ENCODE results near the gene ABHD1. TPM values are rescaled to one million over a fixed set of nuclear protein-coding genes. Genes with fewer than 3 reads are reported as not detected.

ABHD1 gene
- total and polyA plus RNA-seq, 8 donors = 0.26 to 0.99 (median 0.34) TPM; not detected in 1

DNA sequence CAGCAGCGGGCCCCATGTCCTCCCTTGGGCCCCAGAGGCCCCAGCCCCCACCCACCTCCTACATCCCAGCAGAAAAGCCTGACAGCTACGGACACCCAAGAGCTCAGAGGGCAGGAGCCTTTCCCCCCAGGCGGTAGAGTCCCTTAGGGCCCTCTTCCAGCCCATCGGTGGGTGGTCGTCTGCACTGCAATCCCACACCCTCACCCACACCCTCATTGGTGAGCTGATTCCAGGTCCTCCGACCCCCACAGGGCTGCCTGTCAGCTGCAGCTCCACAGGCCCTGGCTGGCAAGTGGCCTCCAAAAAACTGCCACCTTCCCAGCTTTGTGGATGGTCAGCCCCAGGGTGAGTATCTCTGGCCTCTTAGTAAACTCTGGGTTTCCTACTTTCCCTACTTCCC, 35.7 kb downstream of the ABHD1 start:
- ATAC-seq (no peak), FAIRE-seq (no peak), DNase-seq (no peak)
- Histone ChIP-seq H3K4me3 (no peak overlapping the region), H3K36me3 (no peaks in the 10 kb centered on the region), H3K27me3 (no peaks in the 10 kb centered on the region), H3K4me1 (no peaks in the 10 kb centered on the region), H3K27ac (no peak overlapping the region), H3K9me3 (no peaks in the 10 kb centered on the region)
- TF ChIP-seq, protein P1, sequence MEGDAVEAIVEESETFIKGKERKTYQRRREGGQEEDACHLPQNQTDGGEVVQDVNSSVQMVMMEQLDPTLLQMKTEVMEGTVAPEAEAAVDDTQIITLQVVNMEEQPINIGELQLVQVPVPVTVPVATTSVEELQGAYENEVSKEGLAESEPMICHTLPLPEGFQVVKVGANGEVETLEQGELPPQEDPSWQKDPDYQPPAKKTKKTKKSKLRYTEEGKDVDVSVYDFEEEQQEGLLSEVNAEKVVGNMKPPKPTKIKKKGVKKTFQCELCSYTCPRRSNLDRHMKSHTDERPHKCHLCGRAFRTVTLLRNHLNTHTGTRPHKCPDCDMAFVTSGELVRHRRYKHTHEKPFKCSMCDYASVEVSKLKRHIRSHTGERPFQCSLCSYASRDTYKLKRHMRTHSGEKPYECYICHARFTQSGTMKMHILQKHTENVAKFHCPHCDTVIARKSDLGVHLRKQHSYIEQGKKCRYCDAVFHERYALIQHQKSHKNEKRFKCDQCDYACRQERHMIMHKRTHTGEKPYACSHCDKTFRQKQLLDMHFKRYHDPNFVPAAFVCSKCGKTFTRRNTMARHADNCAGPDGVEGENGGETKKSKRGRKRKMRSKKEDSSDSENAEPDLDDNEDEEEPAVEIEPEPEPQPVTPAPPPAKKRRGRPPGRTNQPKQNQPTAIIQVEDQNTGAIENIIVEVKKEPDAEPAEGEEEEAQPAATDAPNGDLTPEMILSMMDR (IDR thresholded peaks at IDR 0.05) = no peak
- 63 to 78% methylated on average over 6 of the region's 6 CpGs for whole genome bisulfite sequencing, 2 donors
- intact Hi-C loops (cut with DNase I) = no loop called here

DNA sequence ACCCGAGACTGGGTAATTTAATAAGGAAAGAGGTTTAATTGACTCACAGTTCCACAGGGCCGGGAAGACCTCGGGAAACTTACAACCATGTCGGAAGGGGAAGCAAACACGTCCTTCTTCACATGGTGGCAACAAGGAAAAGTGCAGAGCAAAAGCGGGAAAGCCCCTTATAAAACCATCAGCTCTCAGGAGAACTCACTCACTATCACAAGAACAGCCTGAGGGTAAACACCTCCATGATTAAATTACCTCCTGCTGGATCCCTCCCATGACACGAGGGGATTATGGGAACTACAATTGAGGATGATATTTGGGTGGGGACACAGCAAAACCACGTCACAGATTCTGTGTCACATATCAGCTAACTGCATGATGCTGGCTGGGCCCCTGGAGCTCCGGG, 36.6 kb downstream of the ABHD1 start:
- ATAC-seq = no peak
- 74 to 80% methylated on average over 9 of the region's 9 CpGs for WGBS, 2 donors

DNA sequence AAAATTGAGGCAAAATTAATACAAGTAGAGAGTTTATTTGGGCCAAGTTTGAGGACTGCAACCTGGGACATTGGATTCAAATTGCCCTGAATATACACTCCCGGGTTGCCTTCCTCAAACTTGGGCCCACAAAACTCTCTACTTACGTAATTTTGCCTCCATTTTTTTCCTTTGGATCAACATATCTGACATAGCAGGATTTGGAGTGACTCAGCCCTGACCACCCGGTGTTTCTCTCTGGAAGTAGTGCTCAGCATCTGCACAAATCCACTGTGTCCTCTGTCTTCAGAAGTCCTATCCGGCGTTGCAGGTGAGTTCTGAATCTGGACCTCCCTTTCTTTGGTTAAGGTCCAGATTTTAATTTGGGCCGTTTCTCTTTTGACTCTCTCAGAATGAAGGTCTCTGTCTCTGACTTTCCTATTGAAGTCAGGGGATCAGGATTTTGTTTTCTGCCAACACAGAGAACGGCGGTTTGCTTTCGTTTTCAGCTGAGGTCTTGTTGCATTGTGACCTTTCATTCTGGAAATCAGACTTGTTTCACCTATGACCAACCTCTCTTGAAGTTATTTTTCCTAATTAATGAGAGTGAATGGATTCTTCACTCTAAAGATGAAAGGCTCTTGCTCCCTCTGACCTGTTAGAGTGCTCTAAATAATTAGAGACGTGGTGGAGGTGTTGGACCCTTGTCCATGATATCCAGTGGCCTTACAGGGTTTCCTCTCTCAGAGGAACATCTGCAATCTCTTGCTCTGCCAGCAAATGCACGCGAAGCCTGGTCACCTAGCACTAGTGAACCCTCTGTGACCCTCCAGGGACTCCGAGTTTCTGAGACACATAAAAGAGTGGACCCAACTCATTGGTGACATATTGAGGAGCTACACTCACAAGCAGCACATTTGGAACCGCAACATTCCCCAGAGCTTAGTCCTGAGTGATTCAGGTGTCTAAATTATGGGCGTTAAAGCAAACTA, 38.8 kb downstream of the ABHD1 start:
- no peak for ATAC-seq
- no peaks in the 10 kb centered on the region for H3K36me3 ChIP-seq
- FAIRE-seq = no peak
- no peaks in the 10 kb centered on the region for H3K4me1 ChIP-seq
- TF ChIP-seq, protein P1 (IDR thresholded peaks at IDR 0.05) = no peak
- no peaks in the 10 kb centered on the region for H3K9me3 ChIP-seq
- 74 to 79% methylated on average over 15 of the region's 15 CpGs for WGBS, 2 donors
- intact Hi-C loops (cut with DNase I) = no loop called here
- H3K27ac ChIP-seq = no peak overlapping the region
- DNase-seq = no peak
- H3K4me3 ChIP-seq = no peak overlapping the region
- no peaks in the 10 kb centered on the region for H3K27me3 ChIP-seq

More for the DNA sequence above, 36.6 kb downstream of the ABHD1 start:
- Histone ChIP-seq H3K27ac (no peak overlapping the region), H3K9me3 (no peaks in the 10 kb centered on the region), H3K4me1 (no peaks in the 10 kb centered on the region), H3K36me3 (no peaks in the 10 kb centered on the region), H3K4me3 (no peak overlapping the region), H3K27me3 (no peaks in the 10 kb centered on the region)
- DNase-seq = no peak
- no peak for FAIRE-seq
- TF ChIP-seq, protein P1 (IDR thresholded peaks at IDR 0.05) = no peak
- intact Hi-C loops (cut with DNase I) = no loop called here

DNA sequence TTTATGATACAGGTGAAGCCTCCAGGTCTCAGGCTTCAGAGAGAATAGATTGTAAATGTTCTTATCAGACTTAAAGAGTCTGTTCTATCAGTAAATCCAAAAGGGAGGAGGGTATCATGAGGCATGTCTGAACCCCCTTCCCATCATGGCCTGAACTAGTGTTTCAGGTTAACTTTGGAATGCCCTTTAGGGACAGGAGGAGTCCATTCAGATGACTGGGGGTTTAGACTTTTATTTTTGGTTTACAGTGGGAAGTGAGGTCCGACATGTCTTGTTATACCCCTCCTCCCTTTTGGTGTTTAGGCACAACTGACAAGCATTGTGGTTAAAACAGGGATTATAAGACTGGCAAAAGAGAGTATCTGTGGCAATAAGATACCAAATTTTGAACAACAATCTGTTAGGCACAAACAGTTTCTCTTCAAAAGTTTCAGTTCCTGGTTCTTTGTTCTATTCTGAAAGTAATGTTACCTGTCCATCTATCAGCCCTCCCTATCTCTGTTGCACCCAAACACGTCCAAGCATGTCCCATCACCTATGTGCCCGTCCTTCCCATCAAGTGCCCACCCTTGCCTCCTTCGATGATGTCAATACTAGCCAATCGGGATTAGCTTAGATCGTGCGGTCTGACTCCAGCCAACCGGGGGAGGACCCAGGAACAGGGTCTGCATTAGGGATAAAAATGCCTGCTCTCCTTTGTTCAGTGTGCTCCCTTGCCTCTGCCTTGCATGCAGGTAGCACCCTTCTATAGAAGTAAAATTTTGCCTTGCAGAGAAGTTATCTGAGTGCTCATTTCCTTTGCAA, 41.5 kb downstream of the ABHD1 start:
- intact Hi-C loops (cut with DNase I) = no loop called here
- no peak for FAIRE-seq
- H3K27ac ChIP-seq = no peak overlapping the region

More for the DNA sequence above, 41.5 kb downstream of the ABHD1 start:
- DNase-seq = no peak
- no peak overlapping the region for H3K4me3 ChIP-seq
- H3K9me3 ChIP-seq = no peaks in the 10 kb centered on the region
- no peaks in the 10 kb centered on the region for H3K36me3 ChIP-seq
- H3K27me3 ChIP-seq = no peaks in the 10 kb centered on the region
- no peak for ATAC-seq
- 73 to 85% methylated on average over 8 of the region's 8 CpGs for WGBS, 2 donors
- TF ChIP-seq, protein P1 (IDR thresholded peaks at IDR 0.05) = no peak
- no peaks in the 10 kb centered on the region for H3K4me1 ChIP-seq

All from pancreas (tissue), 10 donors.